AG09309 (cell line): ENCODE measurements around the gene PRXL2C.

ENCODE experiments used
- DNase-seq: peaks from one replicate; pipeline ENCODE4 v3.0.0-alpha.2; 2010; ENCODE audit warnings: low read depth
- H3K4me3 ChIP-seq: 2 replicates; pipeline ENCODE4 v1.5.1; 2011; ENCODE audit warnings: mild to moderate bottlenecking, low read depth, low read length, moderate library complexity; ENCODE audit not compliant: control insufficient read depth
- TF ChIP-seq, protein P1 (sequence below): IDR thresholded peaks from 2 replicates; pipeline ENCODE4 v1.5.1; 2011; ENCODE audit warnings: mild to moderate bottlenecking, low read depth, low read length, inconsistent platforms; ENCODE audit not compliant: insufficient read depth, control insufficient read depth; ENCODE audit errors: missing control alignments

The PRXL2C gene

DNA sequence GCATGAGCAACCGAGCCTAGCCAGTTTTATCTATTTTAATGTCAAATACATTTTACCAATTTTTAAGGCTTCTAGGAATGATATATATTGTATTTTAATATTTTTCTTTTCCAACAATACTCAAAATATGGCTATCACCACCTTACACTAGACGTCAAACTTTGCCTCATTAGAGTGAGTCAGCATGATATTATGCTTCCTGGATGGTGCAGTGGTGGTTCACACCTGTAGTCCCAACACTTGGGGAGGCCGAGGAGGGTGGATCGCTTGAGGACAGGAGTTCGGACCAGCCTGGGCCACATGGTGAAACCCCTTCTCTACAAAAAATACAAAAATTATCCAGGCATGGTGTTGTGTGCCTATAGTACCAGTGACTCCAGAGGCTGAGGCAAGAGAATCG, 28.2 kb downstream of the PRXL2C start:
- TF ChIP-seq, protein P1, sequence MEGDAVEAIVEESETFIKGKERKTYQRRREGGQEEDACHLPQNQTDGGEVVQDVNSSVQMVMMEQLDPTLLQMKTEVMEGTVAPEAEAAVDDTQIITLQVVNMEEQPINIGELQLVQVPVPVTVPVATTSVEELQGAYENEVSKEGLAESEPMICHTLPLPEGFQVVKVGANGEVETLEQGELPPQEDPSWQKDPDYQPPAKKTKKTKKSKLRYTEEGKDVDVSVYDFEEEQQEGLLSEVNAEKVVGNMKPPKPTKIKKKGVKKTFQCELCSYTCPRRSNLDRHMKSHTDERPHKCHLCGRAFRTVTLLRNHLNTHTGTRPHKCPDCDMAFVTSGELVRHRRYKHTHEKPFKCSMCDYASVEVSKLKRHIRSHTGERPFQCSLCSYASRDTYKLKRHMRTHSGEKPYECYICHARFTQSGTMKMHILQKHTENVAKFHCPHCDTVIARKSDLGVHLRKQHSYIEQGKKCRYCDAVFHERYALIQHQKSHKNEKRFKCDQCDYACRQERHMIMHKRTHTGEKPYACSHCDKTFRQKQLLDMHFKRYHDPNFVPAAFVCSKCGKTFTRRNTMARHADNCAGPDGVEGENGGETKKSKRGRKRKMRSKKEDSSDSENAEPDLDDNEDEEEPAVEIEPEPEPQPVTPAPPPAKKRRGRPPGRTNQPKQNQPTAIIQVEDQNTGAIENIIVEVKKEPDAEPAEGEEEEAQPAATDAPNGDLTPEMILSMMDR = no peak
- H3K4me3 ChIP-seq = no peak overlapping the region
- DNase-seq = no peak

DNA sequence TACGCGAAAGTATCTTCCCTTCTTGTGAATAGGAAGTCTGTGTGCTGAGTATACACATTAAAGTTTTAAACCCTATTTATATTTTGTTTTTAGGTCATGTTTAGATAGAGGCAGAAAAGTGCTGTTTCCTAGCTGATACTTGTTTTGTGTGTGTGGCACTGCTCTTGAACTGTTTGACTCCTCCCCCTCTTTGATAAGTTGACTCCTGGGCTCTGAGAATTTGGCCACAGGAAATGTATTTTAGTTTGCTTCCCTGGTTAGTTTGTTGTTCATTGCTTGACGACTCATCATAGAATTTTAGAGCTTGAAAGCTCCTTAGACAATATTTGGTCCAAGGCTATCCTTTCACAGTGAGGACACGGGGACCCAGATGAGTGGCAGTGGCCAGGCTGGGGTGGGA, 33.5 kb downstream of the PRXL2C start:
- no peak for DNase-seq
- TF ChIP-seq, protein P1 = no peak
- H3K4me3 ChIP-seq = no peak overlapping the region

GRCh38 chr9:96620832-96621269, 34.3 kb downstream of the PRXL2C start:
- DNase-seq = no peak
- TF ChIP-seq, protein P1 = no peak
- H3K4me3 ChIP-seq = no peak overlapping the region

- no peak for DNase-seq
- TF ChIP-seq, protein P1 = no peak
- no peak overlapping the region; the same call in 1 of the 2 replicates for H3K4me3 ChIP-seq
Measured at GRCh38 chr9:96620181-96620514, 35.0 kb downstream of the PRXL2C start.

DNA sequence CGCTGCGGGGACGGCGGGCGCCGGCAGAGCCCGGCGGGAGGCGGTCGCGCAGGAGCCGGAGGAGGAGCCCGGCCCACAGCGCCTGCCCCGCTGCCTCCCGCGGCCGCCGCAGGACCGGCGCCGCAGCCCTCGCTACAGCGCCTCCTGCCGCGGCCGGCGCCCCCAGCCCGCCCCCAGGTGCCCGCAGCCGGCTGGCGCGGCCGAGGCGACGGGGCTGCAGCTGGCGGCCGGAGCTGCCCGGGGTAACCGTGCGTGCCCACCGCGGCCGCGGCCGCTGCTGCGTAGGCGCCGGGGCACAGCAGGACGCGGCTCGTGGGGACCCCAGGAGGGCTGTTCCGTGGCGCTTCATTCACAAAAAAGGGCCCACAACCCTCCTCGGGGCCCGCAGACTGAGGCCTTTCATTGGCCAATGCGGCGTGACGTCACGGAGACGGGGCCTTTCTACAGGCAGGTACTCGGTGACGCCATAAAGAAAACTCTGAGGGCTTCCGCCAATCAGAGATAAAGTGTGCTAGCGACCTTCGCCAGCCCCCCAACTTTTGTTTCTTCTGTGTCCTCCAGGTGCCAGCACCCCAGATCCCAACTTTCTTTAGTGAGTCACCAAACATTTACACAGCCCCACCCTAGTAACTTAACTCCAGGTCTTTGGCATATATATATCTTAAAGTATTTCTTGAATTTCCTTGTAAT, 35.5 kb downstream of the PRXL2C start, which contains the start of gene CDC14B:
CDC14B (minus strand) TSS at position 353 of the 690 bp plus-strand sequence. CDS start 465 bp downstream, outside the sequence.
- TF ChIP-seq, protein P1 = peak; percentile 12
- H3K4me3 ChIP-seq = peak within 1 kb of the TSS; percentile 78
- DNase-seq = no peak

DNA sequence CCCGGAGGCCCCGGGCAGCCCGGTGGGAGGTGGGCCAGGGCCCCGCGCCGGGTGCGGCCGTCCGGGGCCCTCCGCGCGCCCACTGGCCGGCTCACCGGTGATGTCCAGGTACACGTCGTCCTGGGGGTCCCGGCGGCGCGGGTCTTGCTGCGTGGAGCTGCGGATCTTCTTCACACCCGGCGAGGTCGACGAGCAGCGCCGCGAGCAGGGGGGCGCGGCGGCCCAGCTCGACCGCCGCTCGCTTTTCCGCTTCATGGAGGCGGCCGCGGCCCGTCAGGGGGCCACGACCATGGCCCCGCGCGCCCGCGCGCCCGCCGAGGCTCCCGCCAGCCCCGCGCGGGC, 36.0 kb downstream of the PRXL2C start:
- peak overlapping the region; percentile 78 for H3K4me3 ChIP-seq
- DNase-seq = no peak
- TF ChIP-seq, protein P1 = no peak
